Spleen (tissue), 11 donors: ENCODE data around the gene ZNF415. TPM values are rescaled to one million over a fixed set of nuclear protein-coding genes. Genes with fewer than 3 reads are reported as not detected.

ENCODE experiments used
- DNase-seq: peaks from one replicate; pipeline ENCODE4 v3.0.0-alpha.2; 2020
- H3K27ac ChIP-seq, 8 donors: fragments of 200-600 bp; sonication (generic) in 7 of 8; 1 replicate in 4 of 8; 2 replicates in 4 of 8; pipeline versions ENCODE4 v1.5.0 to v1.8.0; 2016 to 2021; ENCODE audit warnings: inconsistent platforms in 4 of 8, mild to moderate bottlenecking in 4 of 8, moderate library complexity in 1 of 8
- H3K27me3 ChIP-seq, 7 donors: fragments of 200-600 bp; sonication (generic) in 6 of 7; replicated peaks in 1 of 7; 1 replicate in 4 of 7; 2 replicates in 3 of 7; pipeline versions ENCODE4 v1.5.0 to v1.8.0; 2016 to 2021; ENCODE audit warnings: inconsistent platforms in 3 of 7, mild to moderate bottlenecking in 1 of 7
- H3K36me3 ChIP-seq, 6 donors: fragments of 200-600 bp; sonication (generic) in 5 of 6; 1 replicate in 4 of 6; 2 replicates in 2 of 6; pipeline versions ENCODE4 v1.5.0 to v1.8.0; 2016 to 2021; ENCODE audit warnings: inconsistent platforms in 2 of 6
- H3K4me1 ChIP-seq, 6 donors: fragments of 200-600 bp; sonication (generic) in 5 of 6; 1 replicate in 3 of 6; 2 replicates in 3 of 6; pipeline versions ENCODE4 v1.5.0 to v1.8.0; 2016 to 2021; ENCODE audit warnings: inconsistent platforms in 3 of 6
- H3K4me3 ChIP-seq, 8 donors: fragments of 200-600 bp; sonication (generic) in 7 of 8; 1 replicate in 4 of 8; 2 replicates in 4 of 8; pipeline versions ENCODE4 v1.5.0 to v1.8.0; 2016 to 2021; ENCODE audit warnings: inconsistent platforms in 4 of 8, mild to moderate bottlenecking in 4 of 8, moderate library complexity in 2 of 8
- H3K9me3 ChIP-seq, 8 donors: fragments of 200-600 bp; sonication (generic) in 7 of 8; 1 replicate in 4 of 8; 2 replicates in 4 of 8; pipeline versions ENCODE4 v1.5.0 to v1.8.0; 2016 to 2021; ENCODE audit warnings: inconsistent platforms in 4 of 8
- POLR2A ChIP-seq, 3 donors: fragments of 450-650 bp; IDR thresholded peaks; one replicate each; pipeline ENCODE4 v1.5.1; 2017; ENCODE audit warnings: antibody characterized with exemption in 3 of 3, mild to moderate bottlenecking in 1 of 3
- POLR2AphosphoS5 ChIP-seq, 3 donors: sonication (generic); formaldehyde crosslinking; IDR thresholded peaks; one replicate each; pipeline ENCODE4 v1.5.1; 2017; ENCODE audit warnings: antibody characterized with exemption in 3 of 3
- WGBS, 5 donors: extraction: QIAGEN DNeasy Blood & Tissue Kit in 3 of 5; methylation state at CpG; one replicate each; pipeline versions ENCODE4 v1.1.5 to v1.1.7; 2013 to 2018; 5-methylcytosine and 5-hydroxymethylcytosine counted together
- intact Hi-C: fragments of 100-400 bp; cut with DNase I; formaldehyde crosslinking; loops from one replicate; pipeline ENCODE4 v1.15.0; 2023; ENCODE audit warnings: low total_unique reads
- polyA plus RNA-seq, 3 donors: library from polyadenylated mRNA; stranded (reverse); fragments of 200-250 nt; gene quantifications; one replicate each; pipeline ENCODE4 v1.2.1, GENCODE V29; 2013
- total RNA-seq, 7 donors: library from RNA; depleted of rRNA in 3 of 7; stranded (reverse); fragments of >200 nt in 3 of 7; fragmentation: NEBNext Ultra II Directional in 4 of 7; extraction: Animal tissue kit (Norgen Biotek cat#: 25700) in 4 of 7; gene quantifications; one replicate each; pipeline versions ENCODE4 v1.1.0 to v1.2.1, GENCODE V29; 2016 to 2021
- TF ChIP-seq, protein P1 (sequence below), 11 experiments: fragments of 200-600 bp in 7 of 11; fragments of 450-650 bp in 4 of 11; sonication (generic) in 4 of 11; IDR thresholded peaks in 8 of 11; conservative IDR thresholded peaks in 3 of 11; 1 replicate in 7 of 11; 2 replicates in 4 of 11; pipeline versions ENCODE4 v1.4.0 to v1.8.0; 2016 to 2021; ENCODE audit warnings: antibody characterized with exemption in 11 of 11, inconsistent platforms in 4 of 11, mild to moderate bottlenecking in 1 of 11
- donor health status: healthy with polysubstance abuse.
- donor health status: DM: no; HTN: no; CAD: no; lungs with moderate emphysema.
- donor health status: DM: no; HTN: no; CAD: no.
- donor health status: Bipolar disorder and iron deficiency.
- donor health status: healthy.
- donor health status: DM: no; HTN: no; CAD: no.
- donor health status: DM: yes; HTN: yes; CAD: no.

ZNF415 gene
- total and polyA plus RNA-seq, 10 donors = 2.8 to 17.0 (median 9.6) TPM

DNA sequence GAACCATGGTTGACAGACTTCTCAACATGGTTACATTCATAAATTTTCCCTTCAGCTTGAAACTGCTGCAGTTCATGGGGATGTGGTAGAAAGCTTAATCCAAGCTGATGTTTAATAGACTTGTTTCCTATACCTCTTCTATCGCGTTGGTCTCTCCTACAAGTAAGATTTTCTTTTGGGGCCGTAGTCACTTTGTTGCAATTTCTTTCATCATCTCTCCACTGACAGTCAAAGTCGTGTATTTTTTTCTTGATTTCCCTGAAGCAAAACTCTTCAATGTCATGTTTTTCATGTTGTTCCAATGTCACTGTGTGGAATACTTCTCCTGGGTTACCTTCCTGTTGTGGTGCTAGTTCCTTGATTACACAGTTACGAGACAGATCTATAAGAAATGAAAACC is 23.2 kb downstream of the ZNF415 start:
- H3K27me3 ChIP-seq = no peaks in the 10 kb centered on the region
- H3K4me1 ChIP-seq = no peaks in the 10 kb centered on the region
- peaks cover 2 to 44% (median 14%) of the 10 kb centered on the region in 6 donors for H3K36me3 ChIP-seq
- intact Hi-C loops = no loop called here
- TF ChIP-seq, protein P1, sequence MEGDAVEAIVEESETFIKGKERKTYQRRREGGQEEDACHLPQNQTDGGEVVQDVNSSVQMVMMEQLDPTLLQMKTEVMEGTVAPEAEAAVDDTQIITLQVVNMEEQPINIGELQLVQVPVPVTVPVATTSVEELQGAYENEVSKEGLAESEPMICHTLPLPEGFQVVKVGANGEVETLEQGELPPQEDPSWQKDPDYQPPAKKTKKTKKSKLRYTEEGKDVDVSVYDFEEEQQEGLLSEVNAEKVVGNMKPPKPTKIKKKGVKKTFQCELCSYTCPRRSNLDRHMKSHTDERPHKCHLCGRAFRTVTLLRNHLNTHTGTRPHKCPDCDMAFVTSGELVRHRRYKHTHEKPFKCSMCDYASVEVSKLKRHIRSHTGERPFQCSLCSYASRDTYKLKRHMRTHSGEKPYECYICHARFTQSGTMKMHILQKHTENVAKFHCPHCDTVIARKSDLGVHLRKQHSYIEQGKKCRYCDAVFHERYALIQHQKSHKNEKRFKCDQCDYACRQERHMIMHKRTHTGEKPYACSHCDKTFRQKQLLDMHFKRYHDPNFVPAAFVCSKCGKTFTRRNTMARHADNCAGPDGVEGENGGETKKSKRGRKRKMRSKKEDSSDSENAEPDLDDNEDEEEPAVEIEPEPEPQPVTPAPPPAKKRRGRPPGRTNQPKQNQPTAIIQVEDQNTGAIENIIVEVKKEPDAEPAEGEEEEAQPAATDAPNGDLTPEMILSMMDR (IDR thresholded peaks at IDR 0.05 in 8 of 11, conservative IDR thresholded peaks at IDR 0.05 in 3 of 11) = no peak
- TF ChIP-seq POLR2AphosphoS5 (IDR thresholded peaks at IDR 0.05) (no peak), POLR2A (IDR thresholded peaks at IDR 0.05) (no peak)
- no peak for DNase-seq
- H3K9me3 ChIP-seq = peaks cover 0 to 69% (median 36%) of the 10 kb centered on the region in 8 donors
- WGBS, 5 donors = 89 to 97% (median 94%) methylated on average over 5 of the region's 5 CpGs
- no peak overlapping the region for H3K4me3 ChIP-seq
- H3K27ac ChIP-seq = no peak overlapping the region

DNA sequence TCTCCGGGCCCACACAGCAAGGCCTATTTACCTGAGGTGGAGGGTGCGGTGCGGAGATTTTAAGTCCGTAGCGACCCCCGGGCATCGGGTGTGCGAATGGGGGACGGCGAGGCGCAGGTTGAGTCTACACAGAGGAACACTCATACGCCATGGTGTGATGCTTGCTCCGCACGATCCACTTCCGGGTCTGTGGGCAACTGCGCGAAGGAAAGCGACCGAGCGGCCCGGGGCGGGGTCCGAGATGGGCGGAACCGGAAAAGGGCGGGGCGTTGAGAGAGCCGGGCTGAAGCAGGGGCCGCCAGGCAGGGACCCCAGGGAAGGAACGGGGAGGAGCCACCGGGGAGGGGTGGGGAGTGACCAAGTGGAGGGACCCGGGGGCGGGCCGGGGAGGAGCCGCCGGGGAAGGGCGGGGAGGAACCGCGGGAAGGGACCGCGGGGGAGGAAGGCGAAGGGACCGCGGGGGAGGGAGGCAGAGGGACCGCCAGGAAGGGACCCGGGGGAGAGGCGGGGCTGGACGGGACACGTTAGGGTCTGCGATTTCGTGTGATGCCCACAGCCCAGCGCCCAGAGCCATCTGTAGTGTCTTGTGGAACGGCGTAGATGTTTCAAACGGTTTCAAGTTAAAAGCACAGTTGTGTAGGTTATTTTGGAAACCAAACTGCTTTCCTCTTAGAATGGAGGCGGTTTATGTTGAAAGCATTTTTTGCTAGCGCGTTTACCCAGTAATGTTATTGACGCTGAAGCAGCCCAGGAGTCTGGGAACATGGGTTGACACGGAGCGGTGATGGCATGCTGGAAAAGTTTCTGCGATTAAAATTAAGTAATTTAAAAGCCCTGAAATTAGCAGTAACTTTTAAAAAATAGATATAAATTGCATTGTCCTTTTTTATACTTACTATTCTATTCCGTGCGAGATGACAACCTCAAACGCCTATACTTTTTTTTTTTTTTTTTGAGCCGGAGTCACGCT is 29.2 kb downstream of the ZNF415 start, which contains the start of gene ZNF160:
Gene ZNF160, minus strand, starts transcription at position 189 of the 970 bp plus-strand sequence. CDS start 17,146 bp downstream, outside the sequence.
- peaks cover 0 to 31% (median 2%) of the 10 kb centered on the region in 6 donors for H3K36me3 ChIP-seq
- peak within 1 kb of the TSS; percentile 84 to 98 (median 96) for H3K27ac ChIP-seq
- WGBS, 5 donors = 2% methylated on average over 61 to 67 of the region's 67 CpGs
- TF ChIP-seq POLR2A (IDR thresholded peaks at IDR 0.05) (peak; percentile 46 to 88 (median 64)), POLR2AphosphoS5 (IDR thresholded peaks at IDR 0.05) (peak; percentile 98)
- TF ChIP-seq, protein P1 (IDR thresholded peaks at IDR 0.05 in 8 of 11, conservative IDR thresholded peaks at IDR 0.05 in 3 of 11) = peak in 1 of 11 experiments; percentile 19
- H3K9me3 ChIP-seq = peaks cover 0 to 16% (median 9%) of the 10 kb centered on the region in 8 donors
- H3K4me1 ChIP-seq = peaks cover 16 to 50% (median 36%) of the 10 kb centered on the region in 6 donors
- H3K4me3 ChIP-seq = peak within 1 kb of the TSS; percentile 55 to 84 (median 80)
- DNase-seq = peak; percentile 100
- intact Hi-C loops = no loop called here
- H3K27me3 ChIP-seq = no peaks in the 10 kb centered on the region

DNA sequence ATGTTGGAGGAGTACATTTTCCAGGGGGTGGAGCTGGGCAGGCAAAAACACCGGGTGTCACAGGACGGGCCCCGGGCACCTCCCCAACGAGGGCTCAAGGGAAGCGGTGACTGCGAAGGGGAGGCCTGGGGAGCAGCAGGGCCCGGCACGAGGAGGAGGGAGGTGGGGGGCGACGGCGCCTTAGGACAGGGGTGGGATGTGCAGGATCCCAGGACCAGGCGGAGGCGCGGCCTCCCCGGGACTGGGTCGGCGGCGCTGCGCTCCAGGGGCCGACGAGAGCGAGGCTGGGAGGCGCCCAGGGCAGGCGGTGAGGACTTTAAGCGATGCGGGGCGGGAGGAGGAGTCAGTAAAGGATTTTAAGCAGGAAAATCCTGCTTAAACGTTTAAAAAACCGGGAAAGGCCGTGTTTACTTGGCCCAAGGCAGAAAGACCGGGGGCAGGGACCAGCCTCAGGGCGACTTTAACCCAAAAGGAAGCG is 29.9 kb downstream of the ZNF415 start:
- Histone ChIP-seq H3K4me1 (peaks cover 16 to 57% (median 39%) of the 10 kb centered on the region in 6 donors), H3K36me3 (peaks cover 0 to 32% (median 4%) of the 10 kb centered on the region in 6 donors), H3K27me3 (no peaks in the 10 kb centered on the region), H3K27ac (peak overlapping the region; percentile 84 to 98 (median 96)), H3K4me3 (peak overlapping the region; percentile 55 to 84 (median 80)), H3K9me3 (peaks cover 0 to 9% (median 5%) of the 10 kb centered on the region in 8 donors)
- WGBS, 5 donors = 0 to 1% (median 1%) methylated on average over 33 of the region's 33 CpGs
- intact Hi-C loops = no loop called here
- TF ChIP-seq, protein P1 (IDR thresholded peaks at IDR 0.05 in 8 of 11, conservative IDR thresholded peaks at IDR 0.05 in 3 of 11) = no peak
- TF ChIP-seq POLR2A (IDR thresholded peaks at IDR 0.05) (no peak), POLR2AphosphoS5 (IDR thresholded peaks at IDR 0.05) (no peak)
- DNase-seq = peak; percentile 86
